HG02884 (cell line): ENCODE measurements around the gene GADD45B.
"Not testable (repeated sequence)": the region's sequence is repeated elsewhere in the genome, so short reads cannot be mapped to it uniquely, and the experiment has no call there.

Experiments
- ATAC-seq: cut with Tn5 transposase; IDR thresholded peaks from one replicate; pipeline ENCODE4 v1.9.1; 2021; ENCODE audit warnings: mild to moderate bottlenecking, moderate library complexity; ENCODE audit not compliant: unreplicated experiment

Gene GADD45B

GRCh38 chr19:2487842-2488241 is 11.9 kb downstream of the GADD45B start:
- no peak for ATAC-seq

DNA sequence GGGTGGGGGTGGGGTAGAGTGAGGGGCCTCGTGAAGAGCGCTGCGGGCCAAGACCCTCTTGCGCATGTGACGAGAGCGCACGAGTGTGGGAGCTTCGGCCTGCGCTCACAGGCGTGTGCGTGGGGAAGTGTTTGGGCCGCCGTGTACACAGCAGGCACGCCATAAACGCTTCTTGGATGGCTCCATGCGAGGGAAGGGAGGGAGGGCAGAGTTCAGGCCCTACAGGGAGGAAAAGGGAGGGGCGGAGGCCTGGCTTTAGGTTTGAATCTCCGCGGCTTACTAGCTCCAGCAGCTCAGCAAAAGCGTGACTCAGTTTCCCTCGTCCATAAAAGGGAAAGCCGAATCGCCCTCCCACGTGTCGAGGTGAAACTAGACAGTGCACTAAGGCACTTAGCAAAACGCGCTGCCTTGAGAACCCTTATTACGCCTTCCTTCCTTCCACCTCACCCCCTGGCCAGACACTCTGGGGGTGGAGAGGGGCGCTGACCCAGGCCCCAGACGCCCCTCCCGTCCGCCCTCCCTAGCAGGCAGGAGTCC is 12.5 kb downstream of the GADD45B start:
- ATAC-seq, result no peak

DNA sequence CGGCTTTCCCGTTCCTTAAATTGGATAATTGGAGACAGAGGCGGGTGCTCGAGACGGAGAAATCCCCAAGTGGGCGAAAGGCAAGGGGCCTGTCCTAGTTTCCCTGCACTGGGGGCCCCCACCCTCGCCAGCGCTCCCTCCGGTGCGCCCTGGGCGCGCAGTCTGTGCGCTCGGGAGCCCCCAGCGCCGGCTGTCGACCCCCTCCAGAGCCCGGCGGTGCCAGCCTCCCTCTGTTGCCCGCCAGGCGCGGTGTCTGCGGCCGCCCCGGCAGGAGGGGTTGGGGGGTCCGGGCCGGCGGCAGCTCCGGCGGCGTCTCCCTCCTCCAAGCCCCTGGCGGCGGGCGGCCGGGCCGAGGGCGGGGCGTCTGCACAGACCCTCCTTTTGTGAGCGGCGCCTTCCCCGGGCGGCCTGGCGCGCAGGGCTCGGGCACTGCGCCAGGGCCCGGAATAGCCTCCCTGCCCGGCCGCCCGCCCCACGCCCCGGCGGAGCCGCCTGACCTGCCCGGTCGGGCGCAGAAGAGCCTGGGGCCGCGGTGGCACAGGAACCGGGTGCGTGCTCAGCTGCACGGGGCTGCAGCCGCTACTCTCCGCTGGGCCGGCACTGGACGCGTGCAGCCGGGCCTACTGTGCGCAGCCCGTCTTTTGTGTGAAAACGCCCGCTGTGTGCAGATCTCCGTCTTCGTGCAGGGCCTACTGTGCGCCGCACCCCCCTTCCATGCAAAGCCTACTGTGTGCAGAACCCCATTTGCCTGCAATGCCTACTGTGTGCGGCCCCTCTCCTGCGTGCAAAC is 13.2 kb downstream of the GADD45B start:
- ATAC-seq, result no peak

GRCh38 chr19:2490659-2491058 is 14.7 kb downstream of the GADD45B start:
- ATAC-seq, result no peak

GRCh38 chr19:2491130-2491801 is 15.3 kb downstream of the GADD45B start:
- ATAC-seq, result no peak

- no peak for ATAC-seq
Measured at GRCh38 chr19:2492870-2493269, 16.9 kb downstream of the GADD45B start.

DNA sequence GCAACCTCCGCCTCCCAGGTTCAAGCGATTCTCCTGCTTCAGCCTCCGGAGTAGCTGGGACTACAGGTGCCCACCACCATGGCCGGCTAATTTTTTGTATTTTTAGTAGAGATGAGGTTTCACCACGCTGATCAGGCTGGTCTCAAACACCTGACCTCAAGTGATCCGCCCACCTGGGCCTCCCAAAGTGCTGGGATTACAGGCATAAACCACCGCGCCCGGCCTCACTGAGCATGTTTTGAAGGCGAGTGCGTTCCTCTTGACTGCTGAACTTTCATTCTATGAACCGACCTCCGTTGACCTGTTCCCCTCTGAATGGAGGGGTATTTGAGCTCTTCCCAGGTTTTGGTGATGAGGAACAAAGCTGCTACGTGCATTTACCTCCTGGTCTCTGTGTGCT is 17.5 kb downstream of the GADD45B start:
- not testable (repeated sequence) for ATAC-seq

- ATAC-seq, result no peak
Measured at GRCh38 chr19:2494084-2494446, 18.1 kb downstream of the GADD45B start.

DNA sequence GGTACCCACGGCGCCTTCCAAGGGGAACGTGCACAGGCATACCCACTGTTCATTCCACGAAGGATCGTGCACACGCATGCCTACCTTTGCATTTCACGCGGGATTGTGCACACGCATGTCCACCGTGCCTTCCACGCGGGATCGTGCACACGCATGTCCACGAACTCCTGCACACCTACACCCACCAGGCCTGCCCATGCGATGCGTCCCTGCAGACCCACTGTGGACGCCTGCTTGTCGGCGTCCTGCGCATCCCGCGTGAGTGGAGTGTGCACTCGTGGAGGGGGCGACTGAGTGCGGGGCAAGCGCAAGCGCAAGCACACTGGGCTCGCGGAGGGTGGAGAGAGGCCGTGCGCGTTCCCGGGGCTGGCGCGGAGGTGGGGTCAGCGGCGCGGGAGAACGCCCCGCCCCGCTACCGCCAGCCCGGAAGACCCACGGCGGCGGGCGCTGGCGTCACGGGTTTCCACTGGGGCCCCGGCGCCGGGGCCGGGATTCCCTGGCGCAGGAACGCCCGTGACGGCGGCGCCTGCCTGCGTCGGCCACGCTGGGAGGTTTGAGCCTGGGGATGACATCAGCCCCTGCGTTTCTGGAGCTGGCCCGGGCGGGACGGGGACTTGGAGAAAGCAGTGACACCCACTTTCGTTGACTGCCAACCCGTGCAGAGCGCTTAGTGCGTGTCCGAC is 18.7 kb downstream of the GADD45B start:
- ATAC-seq, result no peak

DNA sequence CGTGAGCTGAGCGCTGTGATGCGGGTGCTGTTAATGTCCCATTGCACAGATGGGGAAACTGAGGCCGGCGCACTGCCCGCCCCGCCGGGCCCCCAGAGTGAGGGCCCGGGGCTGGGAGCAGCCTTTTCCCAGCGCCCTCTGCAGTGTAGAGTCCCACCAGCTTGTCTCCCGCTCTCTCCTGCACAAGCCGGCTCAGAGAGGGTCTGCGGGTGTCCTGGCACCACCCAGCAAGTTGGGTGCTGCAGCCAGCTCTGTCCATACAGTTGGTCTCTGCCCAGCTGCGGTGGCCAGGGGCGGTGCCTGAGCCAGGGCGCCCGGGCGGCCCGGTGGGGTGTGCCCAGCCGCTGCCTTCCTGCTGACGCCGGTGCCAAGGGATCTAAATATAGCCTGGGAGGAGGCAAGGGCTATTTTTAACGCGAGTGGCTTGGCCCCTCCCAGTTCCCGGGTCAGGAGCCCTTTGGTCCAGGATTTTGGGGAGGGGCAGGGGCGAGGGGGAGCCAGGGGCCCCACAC is 19.3 kb downstream of the GADD45B start:
- ATAC-seq, result no peak

GRCh38 chr19:2495651-2496316 is 19.9 kb downstream of the GADD45B start:
- no peak for ATAC-seq

GRCh38 chr19:2497186-2497585 is 21.3 kb downstream of the GADD45B start:
- ATAC-seq, result no peak

GRCh38 chr19:2500156-2500555 is 24.2 kb downstream of the GADD45B start:
- ATAC-seq, result no peak

GRCh38 chr19:2500841-2501261 is 24.9 kb downstream of the GADD45B start:
- no peak for ATAC-seq

GRCh38 chr19:2503521-2504109 is 27.7 kb downstream of the GADD45B start:
- no peak for ATAC-seq

DNA sequence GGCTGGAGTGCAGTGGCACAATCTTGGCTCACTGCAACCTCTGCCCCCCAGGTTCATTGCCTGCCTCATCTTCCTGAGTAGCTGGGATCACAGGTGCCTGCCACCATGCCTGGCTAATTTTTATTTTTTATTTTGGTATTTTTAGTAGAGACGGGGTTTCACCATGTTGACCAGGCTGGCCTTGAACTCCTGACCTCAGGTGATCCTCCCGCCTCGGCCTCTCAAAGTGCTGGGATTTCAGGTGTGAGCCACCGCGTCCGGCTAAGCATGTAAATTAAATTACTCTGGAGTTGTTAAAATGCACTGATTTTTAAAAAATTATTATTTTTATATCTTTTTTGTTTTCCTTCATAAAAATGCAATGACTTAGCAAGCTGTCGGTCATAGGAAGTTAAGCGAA is 30.7 kb downstream of the GADD45B start:
- ATAC-seq, result not testable (repeated sequence)

- ATAC-seq, result no peak
Measured at GRCh38 chr19:2507109-2507508, 31.2 kb downstream of the GADD45B start.

GRCh38 chr19:2509096-2509495 is 33.2 kb downstream of the GADD45B start:
- no peak for ATAC-seq

GRCh38 chr19:2511570-2511969 is 35.6 kb downstream of the GADD45B start:
- no peak for ATAC-seq

DNA sequence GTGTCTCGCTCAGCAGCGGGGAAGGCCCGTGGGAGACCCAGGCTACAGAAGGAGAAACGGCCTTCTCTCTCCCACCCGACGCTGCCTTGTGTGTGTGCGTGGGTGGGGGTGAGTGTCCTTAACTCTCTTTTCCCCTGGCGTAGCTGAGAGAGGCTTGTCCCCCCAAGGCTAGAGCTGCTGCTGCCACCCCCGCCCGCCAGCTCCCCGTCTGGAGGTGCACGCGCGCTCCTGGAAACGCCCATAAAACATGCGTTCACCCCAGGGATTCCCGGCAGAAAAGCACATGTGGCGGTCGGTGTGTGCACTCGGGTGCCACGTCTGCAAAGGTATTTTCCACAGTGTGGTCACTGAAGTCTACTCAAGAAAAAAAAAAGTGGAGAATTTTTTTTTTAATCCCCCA is 36.1 kb downstream of the GADD45B start:
- no peak for ATAC-seq
